ENCODE data around the gene TTC16. TPM values are rescaled to one million over a fixed set of nuclear protein-coding genes. Genes with fewer than 3 reads are reported as not detected.

Gene TTC16
- under 1 TPM in 1 of 2 donors, not detected in 1; 0.61 TPM for total RNA-seq
- polyA plus RNA-seq (ENCODE audit: insufficient read length in 2 of 2): under 1 TPM; 0.38 to 0.63 TPM
- long read RNA-seq, donor 1: 0 reads
- long read RNA-seq, donor 2: 0 reads
- long read RNA-seq, donor 3: 0 reads
- long read RNA-seq, donor 4: 0 reads

- Histone ChIP-seq H3K4me1 (ENCODE audit: control insufficient read depth, insufficient read depth, low read length) (peaks cover 46% of the 10 kb centered on the region), H3K27ac (ENCODE audit: low read depth, low read length) (peak within 1 kb of the TSS; percentile 89), H3K9me3 (ENCODE audit: control insufficient read depth, insufficient read depth, low read length) (no peaks in the 10 kb centered on the region), H3K4me3 (ENCODE audit: low read depth, low read length) (peak within 1 kb of the TSS; percentile 92), H3K36me3 (ENCODE audit: control insufficient read depth, insufficient read depth, low read length) (peaks cover 30% of the 10 kb centered on the region), H3K27me3 (ENCODE audit: control insufficient read depth, insufficient read depth, low read length) (no peaks in the 10 kb centered on the region)
- 3% methylated on average over 65 of the region's 65 CpGs for WGBS (ENCODE audit: insufficient coverage)
- DNase-seq (ENCODE audit: low read depth in 4 of 6, low spot score in 6 of 6): peak; percentile 85 to 99 (median 92)
These were observed at the start of gene TTC16, which contains the start of gene PTRH1 for GRCh38 chr9:127715470-127716337. Gene TTC16 (plus strand): TSS chr9:127716079. CDS start chr9:127716146, 67 bp downstream. Gene PTRH1 (minus strand): TSS chr9:127715663. CDS start chr9:127715639, 24 bp downstream.

- Histone ChIP-seq H3K27me3 (ENCODE audit: control insufficient read depth, insufficient read depth, low read length) (no peaks in the 10 kb centered on the region), H3K4me3 (ENCODE audit: low read depth, low read length) (no peak overlapping the region), H3K4me1 (ENCODE audit: control insufficient read depth, insufficient read depth, low read length) (no peaks in the 10 kb centered on the region), H3K9me3 (ENCODE audit: control insufficient read depth, insufficient read depth, low read length) (no peaks in the 10 kb centered on the region), H3K27ac (ENCODE audit: low read depth, low read length) (no peak overlapping the region), H3K36me3 (ENCODE audit: control insufficient read depth, insufficient read depth, low read length) (peaks cover 68% of the 10 kb centered on the region)
- WGBS (ENCODE audit: insufficient coverage): 68% methylated on average over 3 of the region's 3 CpGs
- peak in 1 of 6 donors; percentile 33 for DNase-seq (ENCODE audit: low read depth in 4 of 6, low spot score in 6 of 6)
These were observed 48.6 kb upstream of the TTC16 start for GRCh38 chr9:127667127-127667844.

- peak in 2 of 6 donors; percentile 13 to 63 for DNase-seq (ENCODE audit: low read depth in 4 of 6, low spot score in 6 of 6)
- 81% methylated on average over 18 of the region's 18 CpGs for WGBS (ENCODE audit: insufficient coverage)
- H3K27ac ChIP-seq (ENCODE audit: low read depth, low read length): no peak overlapping the region
- no peaks in the 10 kb centered on the region for H3K4me1 ChIP-seq (ENCODE audit: control insufficient read depth, insufficient read depth, low read length)
- H3K9me3 ChIP-seq (ENCODE audit: control insufficient read depth, insufficient read depth, low read length): no peaks in the 10 kb centered on the region
- H3K27me3 ChIP-seq (ENCODE audit: control insufficient read depth, insufficient read depth, low read length): no peaks in the 10 kb centered on the region
- H3K36me3 ChIP-seq (ENCODE audit: control insufficient read depth, insufficient read depth, low read length): peaks cover 68% of the 10 kb centered on the region
- no peak overlapping the region for H3K4me3 ChIP-seq (ENCODE audit: low read depth, low read length)
These were observed 48.0 kb upstream of the TTC16 start for GRCh38 chr9:127667906-127668305.

GRCh38 chr9:127673234-127673633 lies 42.6 kb upstream of the TTC16 start:
- 98% methylated on average over 7 of the region's 7 CpGs for WGBS (ENCODE audit: insufficient coverage)
- H3K27ac ChIP-seq (ENCODE audit: low read depth, low read length): no peak overlapping the region
- H3K9me3 ChIP-seq (ENCODE audit: control insufficient read depth, insufficient read depth, low read length): no peaks in the 10 kb centered on the region
- DNase-seq (ENCODE audit: low read depth in 4 of 6, low spot score in 6 of 6): no peak
- H3K27me3 ChIP-seq (ENCODE audit: control insufficient read depth, insufficient read depth, low read length): no peaks in the 10 kb centered on the region
- no peak overlapping the region for H3K4me3 ChIP-seq (ENCODE audit: low read depth, low read length)
- no peaks in the 10 kb centered on the region for H3K4me1 ChIP-seq (ENCODE audit: control insufficient read depth, insufficient read depth, low read length)
- peaks cover 75% of the 10 kb centered on the region for H3K36me3 ChIP-seq (ENCODE audit: control insufficient read depth, insufficient read depth, low read length)

- 96% methylated on average over 9 of the region's 12 CpGs for whole genome bisulfite sequencing (ENCODE audit: insufficient coverage)
These were observed 39.2 kb upstream of the TTC16 start for GRCh38 chr9:127676638-127677037.

GRCh38 chr9:127679506-127679905 lies 36.4 kb upstream of the TTC16 start:
- peaks cover 7% of the 10 kb centered on the region for H3K4me1 ChIP-seq (ENCODE audit: control insufficient read depth, insufficient read depth, low read length)
- no peak overlapping the region for H3K4me3 ChIP-seq (ENCODE audit: low read depth, low read length)
- peaks cover 91% of the 10 kb centered on the region for H3K36me3 ChIP-seq (ENCODE audit: control insufficient read depth, insufficient read depth, low read length)
- H3K27me3 ChIP-seq (ENCODE audit: control insufficient read depth, insufficient read depth, low read length): no peaks in the 10 kb centered on the region
- DNase-seq (ENCODE audit: low read depth in 4 of 6, low spot score in 6 of 6): peak in 1 of 6 donors; percentile 68
- WGBS (ENCODE audit: insufficient coverage): no CpG with 5 or more reads among the region's 2 CpGs
- H3K9me3 ChIP-seq (ENCODE audit: control insufficient read depth, insufficient read depth, low read length): no peaks in the 10 kb centered on the region
- H3K27ac ChIP-seq (ENCODE audit: low read depth, low read length): no peak overlapping the region

More at GRCh38 chr9:127676638-127677037, 39.2 kb upstream of the TTC16 start:
- Histone ChIP-seq H3K4me3 (ENCODE audit: low read depth, low read length) (no peak overlapping the region), H3K36me3 (ENCODE audit: control insufficient read depth, insufficient read depth, low read length) (peaks cover 85% of the 10 kb centered on the region), H3K9me3 (ENCODE audit: control insufficient read depth, insufficient read depth, low read length) (no peaks in the 10 kb centered on the region), H3K27ac (ENCODE audit: low read depth, low read length) (no peak overlapping the region), H3K4me1 (ENCODE audit: control insufficient read depth, insufficient read depth, low read length) (peaks cover 7% of the 10 kb centered on the region), H3K27me3 (ENCODE audit: control insufficient read depth, insufficient read depth, low read length) (no peaks in the 10 kb centered on the region)
- DNase-seq (ENCODE audit: low read depth in 4 of 6, low spot score in 6 of 6): no peak

GRCh38 chr9:127680226-127680625 lies 35.7 kb upstream of the TTC16 start:
- H3K27ac ChIP-seq (ENCODE audit: low read depth, low read length): no peak overlapping the region
- no peak for DNase-seq (ENCODE audit: low read depth in 4 of 6, low spot score in 6 of 6)
- 91% methylated on average over 11 of the region's 11 CpGs for whole genome bisulfite sequencing (ENCODE audit: insufficient coverage)

GRCh38 chr9:127680846-127681245 lies 35.0 kb upstream of the TTC16 start:
- WGBS (ENCODE audit: insufficient coverage): 91% methylated on average over 9 of the region's 9 CpGs
- Histone ChIP-seq H3K9me3 (ENCODE audit: control insufficient read depth, insufficient read depth, low read length) (no peaks in the 10 kb centered on the region), H3K27ac (ENCODE audit: low read depth, low read length) (no peak overlapping the region), H3K4me1 (ENCODE audit: control insufficient read depth, insufficient read depth, low read length) (peaks cover 11% of the 10 kb centered on the region), H3K4me3 (ENCODE audit: low read depth, low read length) (no peak overlapping the region), H3K27me3 (ENCODE audit: control insufficient read depth, insufficient read depth, low read length) (no peaks in the 10 kb centered on the region), H3K36me3 (ENCODE audit: control insufficient read depth, insufficient read depth, low read length) (peaks cover 86% of the 10 kb centered on the region)
- no peak for DNase-seq (ENCODE audit: low read depth in 4 of 6, low spot score in 6 of 6)

More at GRCh38 chr9:127680226-127680625, 35.7 kb upstream of the TTC16 start:
- Histone ChIP-seq H3K4me3 (ENCODE audit: low read depth, low read length) (no peak overlapping the region), H3K36me3 (ENCODE audit: control insufficient read depth, insufficient read depth, low read length) (peaks cover 92% of the 10 kb centered on the region), H3K27me3 (ENCODE audit: control insufficient read depth, insufficient read depth, low read length) (no peaks in the 10 kb centered on the region), H3K4me1 (ENCODE audit: control insufficient read depth, insufficient read depth, low read length) (peaks cover 11% of the 10 kb centered on the region), H3K9me3 (ENCODE audit: control insufficient read depth, insufficient read depth, low read length) (no peaks in the 10 kb centered on the region)

GRCh38 chr9:127682351-127683136 lies 33.3 kb upstream of the TTC16 start:
- Histone ChIP-seq H3K36me3 (ENCODE audit: control insufficient read depth, insufficient read depth, low read length) (peaks cover 80% of the 10 kb centered on the region), H3K9me3 (ENCODE audit: control insufficient read depth, insufficient read depth, low read length) (no peaks in the 10 kb centered on the region)

More at GRCh38 chr9:127682351-127683136, 33.3 kb upstream of the TTC16 start:
- Histone ChIP-seq H3K27me3 (ENCODE audit: control insufficient read depth, insufficient read depth, low read length) (no peaks in the 10 kb centered on the region), H3K27ac (ENCODE audit: low read depth, low read length) (no peak overlapping the region), H3K4me3 (ENCODE audit: low read depth, low read length) (no peak overlapping the region), H3K4me1 (ENCODE audit: control insufficient read depth, insufficient read depth, low read length) (peaks cover 11% of the 10 kb centered on the region)
- DNase-seq (ENCODE audit: low read depth in 4 of 6, low spot score in 6 of 6): no peak
- 97% methylated on average over 16 of the region's 23 CpGs for WGBS (ENCODE audit: insufficient coverage)
